B cell (primary cell): ENCODE measurements around the gene SDK1. TPM values are rescaled to one million over a fixed set of nuclear protein-coding genes. Genes with fewer than 3 reads are reported as not detected.

Source experiments
- ATAC-seq: fragments of 200-7000 bp; cut with Tn5 transposase; one replicate; pipeline ENCODE4 v1.10.0; 2021; ENCODE audit warnings: low read depth, mild to moderate bottlenecking, moderate number of reproducible peaks, moderate library complexity
- CTCF ChIA-PET: fragments of 350-600 bp; sonication (Branson Sonifier 250); formaldehyde crosslinking; loops from one replicate; lab custom pipeline; 2021; ENCODE audit warnings: antibody characterized with exemption, inconsistent platforms; lab: Charles Lee
- POLR2A ChIA-PET: fragments of 350-600 bp; sonication (Branson Sonifier 250); formaldehyde crosslinking; loops from one replicate; lab custom pipeline; 2021; ENCODE audit warnings: antibody characterized with exemption; lab: Charles Lee
- DNase-seq: peaks from one replicate; pipeline ENCODE4 v3.0.0; 2013
- H2AFZ ChIP-seq: 2 replicates; pipeline ENCODE4 v1.6.1; 2012; ENCODE audit warnings: mild to moderate bottlenecking, low read depth, low read length; ENCODE audit not compliant: insufficient read depth, poor library complexity, severe bottlenecking
- H3K27ac ChIP-seq, 2 donors: 1 replicate in 1 of 2; 2 replicates in 1 of 2; pipeline ENCODE4 v1.5.1; 2012 to 2013; ENCODE audit warnings: low read length in 2 of 2, mild to moderate bottlenecking in 2 of 2, moderate library complexity in 1 of 2
- H3K27me3 ChIP-seq, 4 experiments: fragments of 200-600 bp in 1 of 4; sonication (generic) in 1 of 4; replicated peaks in 1 of 4; 1 replicate in 2 of 4; 2 replicates in 2 of 4; pipeline versions ENCODE4 v1.6.1 to v1.7.0; 2013 to 2016; ENCODE audit warnings: low read length in 3 of 4, mild to moderate bottlenecking in 2 of 4, mixed read lengths in 1 of 4, moderate library complexity in 1 of 4; ENCODE audit not compliant: insufficient read depth in 4 of 4, control insufficient read depth in 3 of 4; ENCODE audit errors: control extremely low read depth in 1 of 4
- H3K36me3 ChIP-seq, 2 experiments: replicated peaks in 1 of 2; 1 replicate in 1 of 2; 2 replicates in 1 of 2; pipeline versions ENCODE4 v1.6.1 to v1.7.1; 2013; ENCODE audit warnings: low read length in 1 of 2; ENCODE audit not compliant: insufficient read depth in 2 of 2, control insufficient read depth in 1 of 2; ENCODE audit errors: control extremely low read depth in 1 of 2, extremely low read depth in 1 of 2
- H3K4me1 ChIP-seq, 2 donors: fragments of 200-600 bp in 1 of 2; sonication (generic) in 1 of 2; 1 replicate in 1 of 2; 2 replicates in 1 of 2; pipeline versions ENCODE4 v1.5.1 to v1.6.1; 2013 to 2017; ENCODE audit warnings: low read length in 2 of 2; ENCODE audit not compliant: control insufficient read depth in 2 of 2, insufficient read depth in 2 of 2
- H3K4me2 ChIP-seq: replicated peaks from 2 replicates; pipeline ENCODE3; 2012; ENCODE audit warnings: mild to moderate bottlenecking, low read depth, low read length; ENCODE audit not compliant: poor library complexity, severe bottlenecking
- H3K4me3 ChIP-seq, 5 experiments: fragments of 200-600 bp in 1 of 5; sonication (generic) in 1 of 5; 1 replicate in 3 of 5; 2 replicates in 2 of 5; pipeline versions ENCODE4 v1.5.1 to v1.7.0; 2011 to 2016; ENCODE audit warnings: low read length in 4 of 5, mild to moderate bottlenecking in 4 of 5, low read depth in 2 of 5, control low read depth in 1 of 5, moderate library complexity in 1 of 5; ENCODE audit not compliant: insufficient read depth in 1 of 5; ENCODE audit errors: control extremely low read depth in 1 of 5, extremely low read depth in 1 of 5
- H3K79me2 ChIP-seq: fragments of 200-600 bp; sonication (generic); one replicate; pipeline ENCODE4 v1.6.0; 2016; ENCODE audit warnings: low read length; ENCODE audit not compliant: control insufficient read depth, insufficient read depth
- H3K9ac ChIP-seq: fragments of 200-600 bp; sonication (generic); 2 replicates; pipeline ENCODE4 v1.6.1; 2017; ENCODE audit warnings: mild to moderate bottlenecking, low read length, moderate library complexity
- H3K9me3 ChIP-seq, 3 donors: one replicate each; pipeline versions ENCODE4 v1.6.1 to v1.7.1; 2013; ENCODE audit warnings: low read length in 2 of 3; ENCODE audit not compliant: control insufficient read depth in 2 of 3, insufficient read depth in 1 of 3; ENCODE audit errors: control extremely low read depth in 1 of 3
- H4K20me1 ChIP-seq: 2 replicates; pipeline ENCODE4 v1.6.0; 2012; ENCODE audit warnings: mild to moderate bottlenecking, low read length; ENCODE audit not compliant: insufficient read depth, control insufficient read depth, poor library complexity, severe bottlenecking
- H3K27ac Mint-ChIP-seq: one replicate; pipeline ENCODE4 v1.8.0; 2021; ENCODE audit warnings: mixed read lengths
- H3K27me3 Mint-ChIP-seq: one replicate; pipeline ENCODE4 v1.8.0; 2021; ENCODE audit warnings: mixed read lengths
- H3K4me1 Mint-ChIP-seq: one replicate; pipeline ENCODE4 v1.8.0; 2021; ENCODE audit warnings: mixed read lengths
- H3K4me3 Mint-ChIP-seq: one replicate; pipeline ENCODE4 v1.8.0; 2021; ENCODE audit warnings: mixed read lengths
- H3K9me3 Mint-ChIP-seq: one replicate; pipeline ENCODE4 v1.8.0; 2022; ENCODE audit warnings: mixed read lengths; ENCODE audit not compliant: insufficient read depth
- EZH2 ChIP-seq: IDR thresholded peaks from 2 replicates; pipeline ENCODE4 v1.6.1; 2012; ENCODE audit warnings: borderline replicate concordance, low read depth, mild to moderate bottlenecking, moderate library complexity, low read length; ENCODE audit not compliant: insufficient read depth, poor library complexity, severe bottlenecking
- WGBS: methylation state at CpG from one replicate; pipeline ENCODE4 v1.1.5; 2013; ENCODE audit warnings: missing lambda C conversion rate; ENCODE audit not compliant: insufficient coverage; 5-methylcytosine and 5-hydroxymethylcytosine counted together
- intact Hi-C: fragments of 100-400 bp; cut with micrococcal nuclease; formaldehyde crosslinking; loops from one replicate; pipeline ENCODE4 v1.10.0; 2022
- polyA plus RNA-seq: library from polyadenylated mRNA; depleted of rRNA; stranded (reverse); fragments of >200 nt; gene quantifications from 2 replicates; pipeline ENCODE4 v1.2.3, GENCODE V29; 2012
- total RNA-seq, 2 donors: library from RNA; stranded (reverse); fragments of 120-200 nt in 1 of 2; gene quantifications; 1 replicate in 1 of 2; 2 replicates in 1 of 2; pipeline versions ENCODE4 v1.2.3 to v1.2.4, GENCODE V29; 2013 to 2022
- TF ChIP-seq, protein P1 (sequence below): fragments of 200-600 bp; IDR thresholded peaks from one replicate; pipeline ENCODE4 v1.8.0; 2022; ENCODE audit warnings: antibody characterized with exemption, mild to moderate bottlenecking

The SDK1 gene
- total and polyA plus RNA-seq, 2 donors (not counting 1 experiment from before 2014, with no cell fraction given), result 0.73 to 2.0 TPM

DNA sequence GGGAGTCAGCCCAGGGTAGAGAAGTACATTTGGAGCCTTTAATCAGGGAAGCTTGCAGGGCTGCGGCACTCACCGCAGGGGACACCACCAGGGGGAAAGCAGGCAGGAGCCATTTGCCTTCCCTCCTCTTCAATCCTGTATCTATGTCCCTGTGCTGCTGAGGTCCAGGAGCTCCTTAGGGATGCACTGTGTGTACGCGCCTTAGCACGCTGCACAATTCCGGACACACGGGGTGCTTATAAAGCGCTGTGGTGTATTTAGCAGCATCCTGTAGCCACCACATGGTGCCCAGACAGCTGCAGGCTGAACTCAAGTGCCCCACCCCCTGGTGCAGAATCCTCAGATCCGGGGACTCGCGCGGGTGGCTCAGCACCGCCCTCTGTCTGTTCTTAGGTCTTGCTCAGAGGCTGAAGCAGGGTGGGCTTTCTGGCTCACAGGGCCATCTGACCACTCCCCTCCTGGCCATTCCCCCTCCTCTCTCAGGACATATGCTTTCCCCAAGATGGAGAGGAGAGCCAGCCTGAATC lies 421.4 kb downstream of the SDK1 start:
- peaks cover 0 to 6% (median 0%) of the 10 kb centered on the region in 3 donors for H3K9me3 ChIP-seq
- WGBS, result 60% methylated on average over 8 of the region's 13 CpGs
- ChIA-PET POLR2A (no interaction called here), CTCF (interaction anchor here (1.0 to 1.5 kb wide), 3 partner anchors 241 to 657 kb away, joined by 3 to 4 read pairs (median 3); no protein-coding TSS in a partner anchor)
- DNase-seq (peak; percentile 53), ATAC-seq (peak; percentile 49)
- H3K4me3 ChIP-seq, result no peak overlapping the region
- H3K27ac ChIP-seq, result no peak overlapping the region
- intact Hi-C loops, result no loop called here
- H3K36me3 ChIP-seq, result no peaks in the 10 kb centered on the region
- H3K4me3 Mint-ChIP-seq, result no peak overlapping the region
- peaks cover 13% of the 10 kb centered on the region for H3K27me3 Mint-ChIP-seq
- H3K9ac ChIP-seq, result no peak overlapping the region
- no peaks in the 10 kb centered on the region for H3K9me3 Mint-ChIP-seq
- TF ChIP-seq EZH2, result no peak
- TF ChIP-seq, protein P1, sequence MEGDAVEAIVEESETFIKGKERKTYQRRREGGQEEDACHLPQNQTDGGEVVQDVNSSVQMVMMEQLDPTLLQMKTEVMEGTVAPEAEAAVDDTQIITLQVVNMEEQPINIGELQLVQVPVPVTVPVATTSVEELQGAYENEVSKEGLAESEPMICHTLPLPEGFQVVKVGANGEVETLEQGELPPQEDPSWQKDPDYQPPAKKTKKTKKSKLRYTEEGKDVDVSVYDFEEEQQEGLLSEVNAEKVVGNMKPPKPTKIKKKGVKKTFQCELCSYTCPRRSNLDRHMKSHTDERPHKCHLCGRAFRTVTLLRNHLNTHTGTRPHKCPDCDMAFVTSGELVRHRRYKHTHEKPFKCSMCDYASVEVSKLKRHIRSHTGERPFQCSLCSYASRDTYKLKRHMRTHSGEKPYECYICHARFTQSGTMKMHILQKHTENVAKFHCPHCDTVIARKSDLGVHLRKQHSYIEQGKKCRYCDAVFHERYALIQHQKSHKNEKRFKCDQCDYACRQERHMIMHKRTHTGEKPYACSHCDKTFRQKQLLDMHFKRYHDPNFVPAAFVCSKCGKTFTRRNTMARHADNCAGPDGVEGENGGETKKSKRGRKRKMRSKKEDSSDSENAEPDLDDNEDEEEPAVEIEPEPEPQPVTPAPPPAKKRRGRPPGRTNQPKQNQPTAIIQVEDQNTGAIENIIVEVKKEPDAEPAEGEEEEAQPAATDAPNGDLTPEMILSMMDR, result peak; percentile 24
- H3K27me3 ChIP-seq, result peaks cover 0 to 7% (median 1%) of the 10 kb centered on the region in 4 experiments
- H3K79me2 ChIP-seq, result no peaks in the 10 kb centered on the region
- H3K27ac Mint-ChIP-seq, result no peak overlapping the region
- H3K4me1 Mint-ChIP-seq, result no peaks in the 10 kb centered on the region
- no peaks in the 10 kb centered on the region for H4K20me1 ChIP-seq
- H3K4me1 ChIP-seq, result peaks cover 0 to 2% of the 10 kb centered on the region in 2 donors
- H3K4me2 ChIP-seq, result peak overlapping the region; percentile 30
- no peak overlapping the region for H2AFZ ChIP-seq

DNA sequence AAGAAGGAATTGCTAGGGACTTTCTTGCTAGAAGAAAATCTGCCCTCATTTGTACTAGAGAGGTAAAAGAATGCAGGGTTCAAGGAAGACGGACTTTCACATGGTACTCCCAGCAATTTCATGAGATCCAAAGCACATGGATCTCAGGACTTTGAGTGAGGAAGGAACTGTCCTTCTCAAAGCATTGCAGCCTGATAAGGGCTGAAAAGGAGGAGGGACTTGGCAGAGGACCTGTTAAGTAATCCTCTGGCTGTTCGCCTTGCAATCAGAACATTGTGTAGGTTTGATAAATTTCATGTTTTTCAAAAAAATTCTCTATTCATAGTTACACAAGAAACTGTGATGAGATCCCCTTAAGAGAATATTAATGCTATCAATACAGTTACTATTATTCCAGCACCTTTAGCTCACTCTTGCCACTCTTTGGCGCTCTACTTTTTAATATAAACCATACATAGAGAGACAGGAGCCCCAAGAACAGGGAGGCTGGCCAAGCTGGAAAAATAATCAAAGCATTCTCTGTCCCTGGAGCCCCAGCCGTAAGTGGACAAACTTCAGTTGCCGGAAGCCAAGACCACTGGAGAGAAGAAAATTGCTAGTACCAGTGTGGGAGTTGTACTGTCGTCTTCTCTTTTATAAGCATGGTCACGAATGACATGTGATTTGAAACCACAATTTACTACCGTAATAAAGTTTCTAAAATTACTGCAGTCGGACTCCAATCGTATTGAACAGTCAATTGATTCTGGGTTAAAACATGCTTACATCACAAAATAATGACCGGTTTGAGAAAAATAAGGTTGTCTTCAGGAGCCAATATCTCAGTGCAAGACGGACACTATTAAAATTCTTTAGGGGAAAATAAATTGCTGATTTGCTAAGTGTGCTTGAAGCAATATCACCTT lies 424.4 kb downstream of the SDK1 start:
- WGBS, result 100% methylated on average over 3 of the region's 12 CpGs
- Histone ChIP-seq H3K27me3 (peaks cover 0 to 7% (median 1%) of the 10 kb centered on the region in 4 experiments), H3K4me2 (no peak overlapping the region), H3K79me2 (no peaks in the 10 kb centered on the region), H3K27ac (no peak overlapping the region), H4K20me1 (no peaks in the 10 kb centered on the region), H3K9ac (no peak overlapping the region), H3K36me3 (no peaks in the 10 kb centered on the region), H2AFZ (no peak overlapping the region), H3K9me3 (peaks cover 0 to 6% (median 0%) of the 10 kb centered on the region in 3 donors), H3K4me1 (peaks cover 0 to 2% of the 10 kb centered on the region in 2 donors), H3K4me3 (no peak overlapping the region)
- ATAC-seq (no peak), DNase-seq (no peak)
- Mint-ChIP-seq H3K4me3 (no peak overlapping the region), H3K9me3 (no peaks in the 10 kb centered on the region), H3K27me3 (peaks cover 15% of the 10 kb centered on the region), H3K4me1 (no peaks in the 10 kb centered on the region), H3K27ac (no peak overlapping the region)
- ChIA-PET CTCF (no interaction called here), POLR2A (no interaction called here)
- intact Hi-C loops, result no loop called here
- TF ChIP-seq EZH2, result no peak
- TF ChIP-seq, protein P1, result no peak
